ENCODE results near the gene DENR. TPM values are rescaled to one million over a fixed set of nuclear protein-coding genes. Genes with fewer than 3 reads are reported as not detected.

Gene DENR
- polyA plus RNA-seq, 1 donor from 2014 or later: 85.1 TPM

DNA sequence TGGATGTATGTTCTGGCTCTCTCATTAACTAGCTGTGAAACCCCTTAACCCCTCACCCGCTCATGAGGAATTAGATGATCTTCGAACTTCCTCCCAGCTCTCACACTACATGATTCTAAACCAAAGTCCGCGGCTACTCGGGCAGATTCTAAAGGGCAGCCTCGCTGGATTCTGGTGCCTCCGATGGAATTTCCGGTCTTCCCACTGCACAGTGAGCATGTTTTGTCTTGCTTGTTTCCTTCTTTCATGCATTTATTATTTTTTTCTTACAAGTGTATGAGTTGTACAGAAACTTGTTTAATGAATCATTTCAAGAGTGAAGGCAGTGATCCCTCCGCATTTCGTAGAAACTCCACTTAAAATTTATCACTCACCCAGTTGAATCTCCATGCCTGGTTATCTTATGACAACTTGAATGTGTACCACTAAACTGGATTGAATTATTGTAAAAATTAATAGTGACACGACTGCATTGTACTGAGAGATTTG lies 31.5 kb upstream of the DENR start (continued):
- TF ChIP-seq REST (IDR thresholded peaks at IDR 0.05; ENCODE audit: borderline replicate concordance) (no peak), RAD21 (conservative IDR thresholded peaks at IDR 0.05) (no peak)

- Histone ChIP-seq H3K4me3 (ENCODE audit: low read length) (no peak overlapping the region), H3K27me3 (ENCODE audit: insufficient read depth, low read depth, low read length) (no peaks in the 10 kb centered on the region), H4K20me1 (ENCODE audit: insufficient read depth) (no peaks in the 10 kb centered on the region), H3K4me2 (ENCODE audit: low read length) (no peak overlapping the region), H3F3A (ENCODE audit: insufficient read depth, low read length, poor library complexity, severe bottlenecking) (no peaks in the 10 kb centered on the region), H3K27ac (ENCODE audit: low read length) (no peak overlapping the region), H3K79me2 (replicated peaks; ENCODE audit: insufficient read depth, low read length) (no peaks in the 10 kb centered on the region), H3K9ac (ENCODE audit: low read length) (no peak overlapping the region), H2AFZ (ENCODE audit: low read depth, low read length) (no peak overlapping the region), H3K36me3 (ENCODE audit: insufficient read depth, low read length) (no peaks in the 10 kb centered on the region), H3K9me2 (ENCODE audit: insufficient read depth, low read length) (no peaks in the 10 kb centered on the region), H3K9me3 (ENCODE audit: low read length) (no peaks in the 10 kb centered on the region)
- TF ChIP-seq TAF1 (IDR thresholded peaks at IDR 0.05; ENCODE audit: low read depth) (no peak), SMC3 (conservative IDR thresholded peaks at IDR 0.05; ENCODE audit: poor library complexity) (no peak), RAD21 (conservative IDR thresholded peaks at IDR 0.05) (no peak)
These were observed 30.2 kb upstream of the DENR start for GRCh38 chr12:122722387-122722786.

DNA sequence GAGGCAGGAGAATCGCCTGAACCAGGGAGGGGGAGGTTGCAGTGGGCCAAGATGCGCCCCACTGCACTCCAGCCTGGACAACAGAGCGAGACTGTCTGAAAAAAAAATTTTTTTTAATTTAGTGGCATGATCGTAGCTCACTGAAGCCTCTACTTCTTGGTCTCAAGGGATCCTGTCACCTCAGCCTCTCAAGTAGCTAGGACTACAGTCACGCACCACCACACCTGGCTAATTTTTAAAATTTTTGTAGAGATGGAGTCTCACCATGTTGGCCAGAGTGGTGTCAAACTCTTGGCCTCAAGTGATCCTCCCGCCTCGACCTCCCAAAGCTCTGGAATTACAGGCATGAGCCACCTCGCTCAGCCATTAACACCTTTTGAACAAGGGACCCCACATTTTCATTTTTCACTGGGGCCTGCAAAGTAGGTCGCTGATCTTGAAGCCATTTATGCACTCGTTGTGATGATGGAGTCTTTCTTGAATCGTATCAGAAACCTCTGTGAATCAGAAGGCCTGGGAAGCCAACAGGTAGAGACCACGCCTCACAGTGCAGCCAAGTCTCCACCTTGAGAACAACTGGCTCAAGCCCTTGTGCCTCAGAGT lies 27.9 kb upstream of the DENR start:
- TF ChIP-seq RAD21 (conservative IDR thresholded peaks at IDR 0.05) (no peak), POLR2AphosphoS5 (IDR thresholded peaks at IDR 0.05) (no peak), EP300 (conservative IDR thresholded peaks at IDR 0.05; ENCODE audit: poor library complexity, severe bottlenecking) (no peak), EZH2 (IDR thresholded peaks at IDR 0.05; ENCODE audit: borderline replicate concordance, insufficient read depth, low read length, poor library complexity, severe bottlenecking) (no peak), REST (IDR thresholded peaks at IDR 0.05; ENCODE audit: borderline replicate concordance) (no peak)
- TF ChIP-seq, protein P1, sequence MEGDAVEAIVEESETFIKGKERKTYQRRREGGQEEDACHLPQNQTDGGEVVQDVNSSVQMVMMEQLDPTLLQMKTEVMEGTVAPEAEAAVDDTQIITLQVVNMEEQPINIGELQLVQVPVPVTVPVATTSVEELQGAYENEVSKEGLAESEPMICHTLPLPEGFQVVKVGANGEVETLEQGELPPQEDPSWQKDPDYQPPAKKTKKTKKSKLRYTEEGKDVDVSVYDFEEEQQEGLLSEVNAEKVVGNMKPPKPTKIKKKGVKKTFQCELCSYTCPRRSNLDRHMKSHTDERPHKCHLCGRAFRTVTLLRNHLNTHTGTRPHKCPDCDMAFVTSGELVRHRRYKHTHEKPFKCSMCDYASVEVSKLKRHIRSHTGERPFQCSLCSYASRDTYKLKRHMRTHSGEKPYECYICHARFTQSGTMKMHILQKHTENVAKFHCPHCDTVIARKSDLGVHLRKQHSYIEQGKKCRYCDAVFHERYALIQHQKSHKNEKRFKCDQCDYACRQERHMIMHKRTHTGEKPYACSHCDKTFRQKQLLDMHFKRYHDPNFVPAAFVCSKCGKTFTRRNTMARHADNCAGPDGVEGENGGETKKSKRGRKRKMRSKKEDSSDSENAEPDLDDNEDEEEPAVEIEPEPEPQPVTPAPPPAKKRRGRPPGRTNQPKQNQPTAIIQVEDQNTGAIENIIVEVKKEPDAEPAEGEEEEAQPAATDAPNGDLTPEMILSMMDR (IDR thresholded peaks at IDR 0.05; ENCODE audit: poor library complexity, severe bottlenecking): no peak
- H3K79me2 ChIP-seq (replicated peaks; ENCODE audit: insufficient read depth, low read length): no peaks in the 10 kb centered on the region
- H3K9ac ChIP-seq (ENCODE audit: low read length): no peak overlapping the region
- no peaks in the 10 kb centered on the region for H3F3A ChIP-seq (ENCODE audit: insufficient read depth, low read length, poor library complexity, severe bottlenecking)
- H3K9me2 ChIP-seq (ENCODE audit: insufficient read depth, low read length): no peaks in the 10 kb centered on the region
- no peak overlapping the region for H3K27ac ChIP-seq (ENCODE audit: low read length)
- H2AFZ ChIP-seq (ENCODE audit: low read depth, low read length): no peak overlapping the region
- no peaks in the 10 kb centered on the region for H3K9me3 ChIP-seq (ENCODE audit: low read length)
- no peaks in the 10 kb centered on the region for H3K36me3 ChIP-seq (ENCODE audit: insufficient read depth, low read length)
- no peak overlapping the region for H3K4me2 ChIP-seq (ENCODE audit: low read length)
- H3K27me3 ChIP-seq (ENCODE audit: insufficient read depth, low read depth, low read length): no peaks in the 10 kb centered on the region
- H3K4me3 ChIP-seq (ENCODE audit: low read length): no peak overlapping the region
- no peaks in the 10 kb centered on the region for H4K20me1 ChIP-seq (ENCODE audit: insufficient read depth)

All from neural cell (in vitro differentiated cells).